ENCODE measurements around the gene PCBP3.

- no peak for TF ChIP-seq SP1 (IDR thresholded peaks at IDR 0.05)
- TF ChIP-seq, protein P1, sequence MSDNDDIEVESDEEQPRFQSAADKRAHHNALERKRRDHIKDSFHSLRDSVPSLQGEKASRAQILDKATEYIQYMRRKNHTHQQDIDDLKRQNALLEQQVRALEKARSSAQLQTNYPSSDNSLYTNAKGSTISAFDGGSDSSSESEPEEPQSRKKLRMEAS (IDR thresholded peaks at IDR 0.05): no peak
These were observed 24.6 kb upstream of the PCBP3 start for GRCh38 chr21:45618846-45619485.
